ENCODE data around the gene USP2. TPM values are rescaled to one million over a fixed set of nuclear protein-coding genes. Genes with fewer than 3 reads are reported as not detected.

USP2 gene
- total and polyA plus RNA-seq, 2 of the 4 experiments (the other 2 are of a cell fraction) = 0.18 to 0.79 TPM

GRCh38 chr11:119359365-119360214 is 21.9 kb downstream of the USP2 start (continued):
- TF ChIP-seq RCOR1 (IDR thresholded peaks at IDR 0.05; ENCODE audit: insufficient replicate concordance, low read length) (no peak), CHD1 (IDR thresholded peaks at IDR 0.05; ENCODE audit: low read depth, low read length) (no peak)
- TF ChIP-seq, protein P1, sequence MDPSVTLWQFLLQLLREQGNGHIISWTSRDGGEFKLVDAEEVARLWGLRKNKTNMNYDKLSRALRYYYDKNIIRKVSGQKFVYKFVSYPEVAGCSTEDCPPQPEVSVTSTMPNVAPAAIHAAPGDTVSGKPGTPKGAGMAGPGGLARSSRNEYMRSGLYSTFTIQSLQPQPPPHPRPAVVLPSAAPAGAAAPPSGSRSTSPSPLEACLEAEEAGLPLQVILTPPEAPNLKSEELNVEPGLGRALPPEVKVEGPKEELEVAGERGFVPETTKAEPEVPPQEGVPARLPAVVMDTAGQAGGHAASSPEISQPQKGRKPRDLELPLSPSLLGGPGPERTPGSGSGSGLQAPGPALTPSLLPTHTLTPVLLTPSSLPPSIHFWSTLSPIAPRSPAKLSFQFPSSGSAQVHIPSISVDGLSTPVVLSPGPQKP (IDR thresholded peaks at IDR 0.05; ENCODE audit: borderline replicate concordance, low read depth, low read length) = no peak

Data from IMR-90 (cell line).